ENCODE measurements around the gene GP9.

The GP9 gene

GRCh38 chr3:129028866-129029265, 31.7 kb upstream of the GP9 start:
- H3K27ac ChIP-seq = no peak overlapping the region
- no peak overlapping the region for H3K4me3 ChIP-seq (ENCODE audit: low read depth in 1 of 2, low read length in 1 of 2)
- peaks cover 9 to 13% of the 10 kb centered on the region in 2 experiments for H3K4me1 ChIP-seq (ENCODE audit: control insufficient read depth in 1 of 2, insufficient read depth in 1 of 2, low read depth in 1 of 2, low read length in 1 of 2)
- no peaks in the 10 kb centered on the region for H3K36me3 ChIP-seq
- no peak for TF ChIP-seq CTCF (IDR thresholded peaks at IDR 0.05)
- peaks cover 34% of the 10 kb centered on the region for H3K27me3 ChIP-seq
- no peaks in the 10 kb centered on the region for H3K9me3 ChIP-seq

- Histone ChIP-seq H3K36me3 (no peaks in the 10 kb centered on the region), H3K4me3 (ENCODE audit: low read depth in 1 of 2, low read length in 1 of 2) (no peak overlapping the region), H3K4me1 (ENCODE audit: control insufficient read depth in 1 of 2, insufficient read depth in 1 of 2, low read depth in 1 of 2, low read length in 1 of 2) (peaks cover 9 to 13% of the 10 kb centered on the region in 2 experiments), H3K9me3 (no peaks in the 10 kb centered on the region), H3K27me3 (peaks cover 22% of the 10 kb centered on the region), H3K27ac (no peak overlapping the region)
- TF ChIP-seq CTCF (IDR thresholded peaks at IDR 0.05) = no peak
Measured at GRCh38 chr3:129030611-129031010, 30.0 kb upstream of the GP9 start.

- Histone ChIP-seq H3K9me3 (no peaks in the 10 kb centered on the region), H3K27me3 (peaks cover 12% of the 10 kb centered on the region), H3K4me3 (ENCODE audit: low read depth in 1 of 2, low read length in 1 of 2) (no peak overlapping the region), H3K27ac (no peak overlapping the region), H3K4me1 (ENCODE audit: control insufficient read depth in 1 of 2, insufficient read depth in 1 of 2, low read depth in 1 of 2, low read length in 1 of 2) (peaks cover 6 to 10% of the 10 kb centered on the region in 2 experiments), H3K36me3 (no peaks in the 10 kb centered on the region)
- no peak for TF ChIP-seq CTCF (IDR thresholded peaks at IDR 0.05)
Measured at GRCh38 chr3:129031476-129032215, 28.9 kb upstream of the GP9 start.

GRCh38 chr3:129032716-129033115, 27.9 kb upstream of the GP9 start:
- TF ChIP-seq CTCF (IDR thresholded peaks at IDR 0.05) = no peak
- no peaks in the 10 kb centered on the region for H3K4me1 ChIP-seq (ENCODE audit: control insufficient read depth in 1 of 2, insufficient read depth in 1 of 2, low read depth in 1 of 2, low read length in 1 of 2)
- H3K27ac ChIP-seq = no peak overlapping the region
- no peaks in the 10 kb centered on the region for H3K36me3 ChIP-seq
- no peak overlapping the region for H3K4me3 ChIP-seq (ENCODE audit: low read depth in 1 of 2, low read length in 1 of 2)
- no peaks in the 10 kb centered on the region for H3K9me3 ChIP-seq
- H3K27me3 ChIP-seq = peaks cover 1% of the 10 kb centered on the region

GRCh38 chr3:129033151-129033550, 27.4 kb upstream of the GP9 start:
- no peaks in the 10 kb centered on the region for H3K9me3 ChIP-seq
- H3K27me3 ChIP-seq = no peaks in the 10 kb centered on the region
- H3K4me3 ChIP-seq (ENCODE audit: low read depth in 1 of 2, low read length in 1 of 2) = no peak overlapping the region
- no peak overlapping the region for H3K27ac ChIP-seq
- TF ChIP-seq CTCF (IDR thresholded peaks at IDR 0.05) = no peak
- H3K36me3 ChIP-seq = no peaks in the 10 kb centered on the region
- no peaks in the 10 kb centered on the region for H3K4me1 ChIP-seq (ENCODE audit: control insufficient read depth in 1 of 2, insufficient read depth in 1 of 2, low read depth in 1 of 2, low read length in 1 of 2)
